Glomerular endothelial cell (primary cell): ENCODE results near the gene CMTM6. TPM values are rescaled to one million over a fixed set of nuclear protein-coding genes. Genes with fewer than 3 reads are reported as not detected.

Experiments
- total RNA-seq: library from RNA; depleted of rRNA; stranded (reverse); fragments of >200 nt; gene quantifications from 2 replicates; pipeline ENCODE4 v1.2.3, GENCODE V29; 2015

The CMTM6 gene
- total RNA-seq, 1 donor from 2014 or later, result 108 TPM

Other genes with a start within 250 kb of the CMTM6 start
- 83.0 and 104 TPM in 2 replicates for gene CMTM7, start 111.0 kb downstream of the CMTM6 start, total RNA-seq
- gene DYNC1LI1, start 68.0 kb upstream of the CMTM6 start, total RNA-seq, result 37.6 and 38.4 TPM in 2 replicates
- 13.6 and 21.4 TPM in 2 replicates for gene CNOT10, start 182.3 kb upstream of the CMTM6 start, total RNA-seq